Gastroesophageal sphincter (tissue), 3 donors: ENCODE results near the gene TBC1D8.

ENCODE experiments used
- EP300 ChIP-seq: sonication (generic); formaldehyde crosslinking; IDR thresholded peaks from one replicate; pipeline ENCODE4 v1.6.1; 2017; ENCODE audit warnings: antibody characterized with exemption, mild to moderate bottlenecking
- POLR2A ChIP-seq, 2 donors: fragments of 450-650 bp; IDR thresholded peaks; one replicate each; pipeline ENCODE4 v1.6.1; 2017; ENCODE audit warnings: antibody characterized with exemption in 2 of 2, mild to moderate bottlenecking in 2 of 2, moderate library complexity in 1 of 2
- POLR2AphosphoS5 ChIP-seq: sonication (generic); formaldehyde crosslinking; IDR thresholded peaks from one replicate; pipeline ENCODE4 v1.6.1; 2017; ENCODE audit warnings: antibody characterized with exemption
- TF ChIP-seq, protein P1 (sequence below), 4 experiments: fragments of 200-600 bp in 2 of 4; fragments of 450-650 bp in 2 of 4; sonication (generic) in 1 of 4; IDR thresholded peaks; one replicate each; pipeline ENCODE4 v1.5.1; 2017 to 2019; ENCODE audit warnings: antibody characterized with exemption in 4 of 4, mild to moderate bottlenecking in 2 of 4, moderate library complexity in 2 of 4

DNA sequence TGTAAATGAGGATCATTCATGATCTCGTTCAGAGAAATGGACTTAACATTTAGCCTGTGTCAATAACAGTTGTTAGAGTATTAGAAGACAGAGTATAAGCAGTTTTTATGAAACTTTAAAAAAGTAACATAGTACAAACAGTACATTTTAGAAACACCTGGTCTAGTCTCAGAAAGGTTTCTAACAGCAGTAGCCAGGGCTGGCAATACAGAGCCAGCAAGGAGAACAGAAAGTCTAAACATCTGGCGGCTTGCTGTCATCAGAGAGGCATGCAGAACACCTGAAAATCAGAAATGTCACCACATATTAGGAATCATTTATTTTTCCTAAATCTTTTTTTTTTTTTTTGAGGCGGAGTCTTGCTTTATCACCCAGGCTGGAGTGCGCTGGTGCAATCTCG is 99.0 kb downstream of the TBC1D8 start:
- TF ChIP-seq, protein P1, sequence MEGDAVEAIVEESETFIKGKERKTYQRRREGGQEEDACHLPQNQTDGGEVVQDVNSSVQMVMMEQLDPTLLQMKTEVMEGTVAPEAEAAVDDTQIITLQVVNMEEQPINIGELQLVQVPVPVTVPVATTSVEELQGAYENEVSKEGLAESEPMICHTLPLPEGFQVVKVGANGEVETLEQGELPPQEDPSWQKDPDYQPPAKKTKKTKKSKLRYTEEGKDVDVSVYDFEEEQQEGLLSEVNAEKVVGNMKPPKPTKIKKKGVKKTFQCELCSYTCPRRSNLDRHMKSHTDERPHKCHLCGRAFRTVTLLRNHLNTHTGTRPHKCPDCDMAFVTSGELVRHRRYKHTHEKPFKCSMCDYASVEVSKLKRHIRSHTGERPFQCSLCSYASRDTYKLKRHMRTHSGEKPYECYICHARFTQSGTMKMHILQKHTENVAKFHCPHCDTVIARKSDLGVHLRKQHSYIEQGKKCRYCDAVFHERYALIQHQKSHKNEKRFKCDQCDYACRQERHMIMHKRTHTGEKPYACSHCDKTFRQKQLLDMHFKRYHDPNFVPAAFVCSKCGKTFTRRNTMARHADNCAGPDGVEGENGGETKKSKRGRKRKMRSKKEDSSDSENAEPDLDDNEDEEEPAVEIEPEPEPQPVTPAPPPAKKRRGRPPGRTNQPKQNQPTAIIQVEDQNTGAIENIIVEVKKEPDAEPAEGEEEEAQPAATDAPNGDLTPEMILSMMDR (IDR thresholded peaks at IDR 0.05) = no peak
- no peak for TF ChIP-seq POLR2A (IDR thresholded peaks at IDR 0.05)
- no peak for TF ChIP-seq POLR2AphosphoS5
- TF ChIP-seq EP300 = no peak
